Testis (tissue), 3 donors: ENCODE measurements around the gene PGM2L1. TPM values are rescaled to one million over a fixed set of nuclear protein-coding genes. Genes with fewer than 3 reads are reported as not detected.
A peak's percentile ranks its signal among the peaks of the same experiment; 100 is the strongest.

ENCODE experiments used
- DNase-seq: peaks from one replicate; pipeline ENCODE4 v3.0.0-alpha.2; 2019
- H3K27ac ChIP-seq, 2 donors: fragments of 200-600 bp; sonication (generic); one replicate each; pipeline ENCODE4 v1.5.1; 2019
- H3K27me3 ChIP-seq: fragments of 200-600 bp; sonication (generic); one replicate; pipeline ENCODE4 v1.5.1; 2019
- H3K36me3 ChIP-seq: fragments of 200-600 bp; sonication (generic); one replicate; pipeline ENCODE4 v1.5.1; 2017; ENCODE audit warnings: low read depth; ENCODE audit errors: missing control alignments
- H3K4me1 ChIP-seq: fragments of 200-600 bp; sonication (generic); one replicate; pipeline ENCODE4 v1.5.1; 2019
- H3K4me3 ChIP-seq, 2 donors: fragments of 200-600 bp; sonication (generic); one replicate each; pipeline ENCODE4 v1.5.1; 2017 to 2019
- H3K9me3 ChIP-seq: fragments of 200-600 bp; sonication (generic); one replicate; pipeline ENCODE4 v1.5.1; 2017
- CTCF ChIP-seq, 3 experiments: fragments of 450-650 bp in 2 of 3; fragments of 200-600 bp in 1 of 3; sonication (generic) in 1 of 3; IDR thresholded peaks; one replicate each; pipeline ENCODE4 v1.5.1; 2016 to 2019; ENCODE audit warnings: antibody characterized with exemption in 3 of 3, mild to moderate bottlenecking in 2 of 3, moderate library complexity in 1 of 3
- POLR2A ChIP-seq: fragments of 450-650 bp; IDR thresholded peaks from one replicate; pipeline ENCODE4 v1.6.1; 2017; ENCODE audit warnings: antibody characterized with exemption, mild to moderate bottlenecking, moderate library complexity
- WGBS, 2 donors: methylation state at CpG; one replicate each; pipeline ENCODE4 v1.1.5; 2018; 5-methylcytosine and 5-hydroxymethylcytosine counted together
- intact Hi-C: fragments of 100-400 bp; cut with DNase I; formaldehyde crosslinking; loops from one replicate; pipeline ENCODE4 v1.15.1; 2023; ENCODE audit warnings: low total_unique reads
- polyA plus RNA-seq: library from polyadenylated mRNA; stranded (reverse); fragments of 350-450 nt; fragmentation: Illumina TruSeq; extraction: RNeasy Lipid Tissue Mini Kit (QIAGEN cat#74804); gene quantifications from one replicate; pipeline ENCODE4 v1.2.3, GENCODE V29; 2014; ENCODE audit warnings: low read depth, low replicate concordance; ENCODE audit not compliant: insufficient read depth
- total RNA-seq, 2 donors: library from RNA; depleted of rRNA; stranded (reverse); fragments of >200 nt; gene quantifications; one replicate each; pipeline ENCODE4 v1.2.3, GENCODE V29; 2016

Gene PGM2L1
- total and polyA plus RNA-seq, 3 donors from 2014 or later: 1.8 to 2.4 (median 2.0) TPM

DNA sequence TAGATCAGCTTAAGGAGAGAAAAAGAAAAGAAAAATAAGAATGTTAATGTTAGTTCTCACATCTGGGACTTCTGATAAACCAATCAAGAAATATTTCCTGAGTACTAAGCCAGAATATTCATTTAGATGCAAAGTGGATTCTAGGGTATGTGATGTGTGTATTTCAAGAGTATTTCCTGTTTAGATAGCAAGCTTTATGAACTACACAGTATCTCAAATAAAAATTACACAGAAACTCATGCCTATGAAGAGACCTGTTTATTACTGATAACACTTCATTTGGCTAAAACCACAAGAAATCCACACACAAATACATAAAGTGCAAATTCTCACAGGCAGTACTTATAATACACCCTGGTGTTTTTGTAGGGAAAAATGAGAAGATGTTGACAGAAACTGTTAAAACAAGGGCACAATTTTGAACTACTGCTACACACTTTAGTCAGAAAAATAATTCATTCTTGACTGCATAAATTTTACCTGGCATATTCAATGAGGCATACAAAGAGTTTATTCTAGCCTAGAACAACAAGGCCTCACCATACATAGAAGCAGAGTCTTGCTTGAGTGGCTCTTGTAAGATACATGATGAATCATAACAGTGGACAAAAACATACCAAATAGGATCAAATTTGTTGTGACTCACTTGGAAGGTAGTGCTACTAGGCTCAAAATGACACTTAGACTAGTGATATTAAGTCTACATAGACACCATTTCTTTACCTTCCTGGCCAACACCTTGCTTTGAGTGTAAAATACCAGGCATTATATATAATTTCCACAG, 68.0 kb downstream of the PGM2L1 start:
- DNase-seq: no peak
- no peaks in the 10 kb centered on the region for H3K27me3 ChIP-seq
- TF ChIP-seq CTCF (IDR thresholded peaks at IDR 0.05) (no peak), POLR2A (no peak)
- H3K4me1 ChIP-seq: peaks cover 14% of the 10 kb centered on the region
- H3K36me3 ChIP-seq: no peaks in the 10 kb centered on the region
- no peak overlapping the region for H3K4me3 ChIP-seq
- intact Hi-C loops: no loop called here
- no peaks in the 10 kb centered on the region for H3K9me3 ChIP-seq
- H3K27ac ChIP-seq: no peak overlapping the region

DNA sequence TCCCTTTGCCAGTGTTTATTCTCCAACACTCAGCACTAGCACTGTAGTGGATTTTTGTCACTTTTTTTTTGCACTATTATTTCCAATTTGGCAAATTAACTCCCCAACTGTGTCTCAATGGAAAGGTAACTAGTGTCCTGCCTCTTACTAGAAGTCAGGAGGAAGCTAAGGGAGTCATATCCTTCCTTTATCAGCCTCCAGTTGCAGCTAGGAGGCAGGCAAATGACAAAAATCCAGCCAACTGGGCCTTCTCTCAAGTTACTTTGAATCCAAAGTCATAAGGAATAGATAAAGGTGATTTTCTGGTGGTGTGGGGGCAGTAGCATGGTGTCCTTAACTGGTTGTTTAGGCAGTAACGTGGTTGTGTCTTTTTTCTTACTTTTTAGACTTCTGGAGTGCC, 71.2 kb downstream of the PGM2L1 start:
- no peak for TF ChIP-seq CTCF (IDR thresholded peaks at IDR 0.05)
- no peak for TF ChIP-seq POLR2A
- H3K36me3 ChIP-seq: no peaks in the 10 kb centered on the region
- intact Hi-C loops: no loop called here
- no peak overlapping the region for H3K27ac ChIP-seq
- no peaks in the 10 kb centered on the region for H3K9me3 ChIP-seq
- no peaks in the 10 kb centered on the region for H3K27me3 ChIP-seq
- DNase-seq: no peak
- no peak overlapping the region for H3K4me3 ChIP-seq
- 46 to 53% methylated on average over 1 of the region's 1 CpG for WGBS, 2 donors
- peaks cover 14% of the 10 kb centered on the region for H3K4me1 ChIP-seq

- no peaks in the 10 kb centered on the region for H3K36me3 ChIP-seq
- TF ChIP-seq CTCF (IDR thresholded peaks at IDR 0.05): no peak
- TF ChIP-seq POLR2A: no peak
- intact Hi-C loops: no loop called here
- 74% methylated on average over 5 of the region's 5 CpGs for WGBS, 2 donors
- H3K9me3 ChIP-seq: no peaks in the 10 kb centered on the region
- no peaks in the 10 kb centered on the region for H3K27me3 ChIP-seq
- H3K27ac ChIP-seq: no peak overlapping the region
- DNase-seq: no peak
- peaks cover 14% of the 10 kb centered on the region for H3K4me1 ChIP-seq
- no peak overlapping the region for H3K4me3 ChIP-seq
Observed at GRCh38 chr11:74326665-74327064, 71.6 kb downstream of the PGM2L1 start.

- intact Hi-C loops: no loop called here
- H3K9me3 ChIP-seq: no peaks in the 10 kb centered on the region
- peaks cover 14% of the 10 kb centered on the region for H3K4me1 ChIP-seq
- no peak overlapping the region for H3K27ac ChIP-seq
- 57 to 66% methylated on average over 7 of the region's 7 CpGs for WGBS, 2 donors
- no peak for TF ChIP-seq CTCF (IDR thresholded peaks at IDR 0.05)
- TF ChIP-seq POLR2A: no peak
- DNase-seq: peak; percentile 83
- no peaks in the 10 kb centered on the region for H3K27me3 ChIP-seq
- H3K36me3 ChIP-seq: no peaks in the 10 kb centered on the region
- no peak overlapping the region for H3K4me3 ChIP-seq
Observed at GRCh38 chr11:74325649-74326645, 72.3 kb downstream of the PGM2L1 start.
